ENCODE data around the gene AQP7. TPM values are rescaled to one million over a fixed set of nuclear protein-coding genes. Genes with fewer than 3 reads are reported as not detected.

AQP7 gene
- total and polyA plus RNA-seq, 7 donors: 0.33 to 14.6 (median 5.7) TPM; not detected in 1

DNA sequence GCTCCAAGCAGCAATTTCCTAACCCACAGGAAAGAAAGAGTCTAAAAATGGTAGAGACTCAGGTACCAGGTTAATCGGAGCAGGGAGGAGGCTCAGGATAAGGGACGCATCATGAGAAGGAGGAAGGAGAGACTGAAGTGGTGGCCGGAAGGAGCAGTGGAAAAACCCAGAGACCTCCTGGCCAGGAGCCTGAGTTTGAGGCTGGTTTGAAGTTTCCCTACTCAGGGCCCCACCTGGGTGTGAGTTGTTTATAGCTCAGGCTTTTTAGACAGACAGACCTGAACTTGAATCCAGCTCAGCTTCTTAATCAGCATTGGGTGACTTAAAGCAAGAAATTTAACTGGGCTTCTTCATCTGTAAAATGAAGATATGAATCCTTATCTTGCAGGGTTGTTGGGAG is 11.9 kb upstream of the AQP7 start:
- WGBS, 2 donors: 25 to 35% methylated on average over 3 of the region's 3 CpGs
- Histone ChIP-seq H3K27me3 (no peaks in the 10 kb centered on the region), H3K4me1 (peaks cover 0 to 7% (median 4%) of the 10 kb centered on the region in 4 donors), H3K27ac (no peak overlapping the region), H3K4me3 (no peak overlapping the region), H3K36me3 (no peaks in the 10 kb centered on the region), H3K9me3 (no peaks in the 10 kb centered on the region)
- no peak for TF ChIP-seq EP300 (IDR thresholded peaks at IDR 0.05)
- TF ChIP-seq, protein P1, sequence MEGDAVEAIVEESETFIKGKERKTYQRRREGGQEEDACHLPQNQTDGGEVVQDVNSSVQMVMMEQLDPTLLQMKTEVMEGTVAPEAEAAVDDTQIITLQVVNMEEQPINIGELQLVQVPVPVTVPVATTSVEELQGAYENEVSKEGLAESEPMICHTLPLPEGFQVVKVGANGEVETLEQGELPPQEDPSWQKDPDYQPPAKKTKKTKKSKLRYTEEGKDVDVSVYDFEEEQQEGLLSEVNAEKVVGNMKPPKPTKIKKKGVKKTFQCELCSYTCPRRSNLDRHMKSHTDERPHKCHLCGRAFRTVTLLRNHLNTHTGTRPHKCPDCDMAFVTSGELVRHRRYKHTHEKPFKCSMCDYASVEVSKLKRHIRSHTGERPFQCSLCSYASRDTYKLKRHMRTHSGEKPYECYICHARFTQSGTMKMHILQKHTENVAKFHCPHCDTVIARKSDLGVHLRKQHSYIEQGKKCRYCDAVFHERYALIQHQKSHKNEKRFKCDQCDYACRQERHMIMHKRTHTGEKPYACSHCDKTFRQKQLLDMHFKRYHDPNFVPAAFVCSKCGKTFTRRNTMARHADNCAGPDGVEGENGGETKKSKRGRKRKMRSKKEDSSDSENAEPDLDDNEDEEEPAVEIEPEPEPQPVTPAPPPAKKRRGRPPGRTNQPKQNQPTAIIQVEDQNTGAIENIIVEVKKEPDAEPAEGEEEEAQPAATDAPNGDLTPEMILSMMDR (IDR thresholded peaks at IDR 0.05): no peak
- TF ChIP-seq POLR2A (IDR thresholded peaks at IDR 0.05): no peak
- no peak for TF ChIP-seq POLR2AphosphoS5 (IDR thresholded peaks at IDR 0.05)
- intact Hi-C loops (cut with DNase I): no loop called here
- no peak for DNase-seq

DNA sequence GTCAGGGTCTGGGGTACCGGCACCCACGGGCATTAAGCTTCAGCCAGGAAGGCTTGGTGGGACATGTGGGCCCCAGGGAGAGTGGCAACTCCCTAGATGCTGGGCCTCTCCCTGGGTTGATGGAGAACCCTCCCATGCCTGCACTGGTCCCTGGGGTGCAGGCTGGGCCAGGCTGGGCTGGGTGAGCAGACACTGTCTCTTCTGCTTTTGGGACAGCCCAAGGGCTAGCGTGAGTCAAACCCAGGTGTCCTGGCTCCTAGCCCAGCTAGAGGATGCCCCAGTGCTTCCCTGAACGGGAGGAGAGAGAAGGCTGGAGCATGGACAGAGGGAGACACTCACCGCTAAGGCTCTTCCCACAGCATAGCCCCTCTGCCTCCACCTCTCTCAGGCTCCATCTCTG is 5.7 kb upstream of the AQP7 start:
- no peaks in the 10 kb centered on the region for H3K4me1 ChIP-seq
- H3K4me3 ChIP-seq: no peak overlapping the region
- no peaks in the 10 kb centered on the region for H3K27me3 ChIP-seq
- intact Hi-C loops (cut with DNase I): no loop called here
- DNase-seq: no peak
- TF ChIP-seq, protein P1 (IDR thresholded peaks at IDR 0.05): no peak
- TF ChIP-seq POLR2AphosphoS5 (IDR thresholded peaks at IDR 0.05) (no peak), EP300 (IDR thresholded peaks at IDR 0.05) (no peak), POLR2A (IDR thresholded peaks at IDR 0.05) (no peak)
- no peak overlapping the region for H3K27ac ChIP-seq
- no peaks in the 10 kb centered on the region for H3K9me3 ChIP-seq
- WGBS, 2 donors: 70 to 72% methylated on average over 5 of the region's 5 CpGs
- no peaks in the 10 kb centered on the region for H3K36me3 ChIP-seq

DNA sequence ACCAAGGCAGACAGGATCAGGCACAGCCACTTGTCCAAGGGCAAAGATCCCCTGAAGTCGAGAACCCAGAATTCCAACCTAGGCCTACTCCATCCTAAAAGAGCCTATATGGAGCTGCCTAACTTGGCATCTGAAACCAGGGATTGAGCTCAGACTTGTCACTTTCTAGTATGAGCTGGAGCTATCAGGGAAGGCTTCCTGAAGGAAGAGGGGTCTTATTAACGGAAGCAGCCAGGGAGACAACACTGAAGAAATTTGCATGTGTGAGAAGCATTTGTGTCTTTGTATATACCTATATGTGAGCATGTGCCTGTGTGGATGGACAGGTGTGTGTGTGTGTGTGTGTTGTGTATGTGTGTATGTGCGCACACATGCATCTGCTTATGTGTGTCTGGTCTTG is 4.7 kb upstream of the AQP7 start:
- 94 to 96% methylated on average over 3 of the region's 3 CpGs for WGBS, 2 donors
- no peak for DNase-seq
- intact Hi-C loops (cut with DNase I): no loop called here
- Histone ChIP-seq H3K4me1 (no peaks in the 10 kb centered on the region), H3K27me3 (no peaks in the 10 kb centered on the region), H3K9me3 (no peaks in the 10 kb centered on the region), H3K4me3 (no peak overlapping the region), H3K36me3 (no peaks in the 10 kb centered on the region), H3K27ac (no peak overlapping the region)
- TF ChIP-seq, protein P1 (IDR thresholded peaks at IDR 0.05): no peak
- no peak for TF ChIP-seq POLR2A (IDR thresholded peaks at IDR 0.05)
- TF ChIP-seq POLR2AphosphoS5 (IDR thresholded peaks at IDR 0.05): no peak
- no peak for TF ChIP-seq EP300 (IDR thresholded peaks at IDR 0.05)

DNA sequence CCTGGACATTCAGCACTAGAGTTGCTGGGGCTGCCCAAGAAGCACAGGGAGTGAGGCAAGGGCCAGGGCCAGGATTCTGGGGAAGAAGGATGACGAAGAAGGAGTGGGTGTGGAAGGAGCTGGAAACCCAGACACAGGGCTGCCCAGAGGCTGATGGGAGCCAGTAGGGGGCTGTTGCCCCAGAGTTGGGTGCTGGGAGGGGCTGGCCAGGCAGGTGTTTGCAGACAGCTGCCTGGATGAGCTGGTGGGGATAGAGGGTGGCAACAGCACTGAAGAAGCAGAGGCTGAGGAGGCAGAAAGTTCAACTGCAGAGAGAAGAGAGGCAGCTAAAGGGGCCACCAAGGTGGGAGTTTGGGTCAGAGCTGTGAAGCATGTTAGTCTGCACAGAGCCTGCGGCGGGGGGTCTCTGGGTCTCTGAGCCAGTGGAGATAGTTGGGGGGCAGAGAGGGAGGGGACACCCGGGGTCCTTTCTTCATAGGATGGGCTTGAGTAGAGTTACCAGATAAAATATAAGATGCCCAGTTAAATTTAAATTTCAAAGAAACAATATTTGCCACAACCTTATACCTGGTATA is 2.5 kb upstream of the AQP7 start:
- Histone ChIP-seq H3K36me3 (no peaks in the 10 kb centered on the region), H3K4me3 (no peak overlapping the region), H3K4me1 (no peaks in the 10 kb centered on the region), H3K27ac (no peak overlapping the region), H3K9me3 (no peaks in the 10 kb centered on the region), H3K27me3 (no peaks in the 10 kb centered on the region)
- 84 to 92% methylated on average over 4 of the region's 4 CpGs for WGBS, 2 donors
- intact Hi-C loops (cut with DNase I): no loop called here
- no peak for TF ChIP-seq POLR2A (IDR thresholded peaks at IDR 0.05)
- TF ChIP-seq, protein P1 (IDR thresholded peaks at IDR 0.05): no peak
- no peak for TF ChIP-seq POLR2AphosphoS5 (IDR thresholded peaks at IDR 0.05)
- TF ChIP-seq EP300 (IDR thresholded peaks at IDR 0.05): no peak
- DNase-seq: no peak
